Breast epithelium (tissue), 4 donors: Measurements from ENCODE around the gene APBB2. TPM values are rescaled to one million over a fixed set of nuclear protein-coding genes. Genes with fewer than 3 reads are reported as not detected.

Source experiments
- DNase-seq, 2 donors: peaks; one replicate each; pipeline ENCODE4 v3.0.0-alpha.2; 2019; ENCODE audit warnings: low spot score in 2 of 2
- H3K27ac ChIP-seq, 2 donors: fragments of 200-600 bp; sonication (generic) in 1 of 2; one replicate each; pipeline ENCODE4 v1.5.1; 2016 to 2019; ENCODE audit warnings: mild to moderate bottlenecking in 1 of 2
- H3K27me3 ChIP-seq, 2 donors: fragments of 200-600 bp; sonication (generic) in 1 of 2; one replicate each; pipeline versions ENCODE4 v1.5.1 to v1.6.0; 2017 to 2019; ENCODE audit warnings: control low read depth in 1 of 2, mild to moderate bottlenecking in 1 of 2
- H3K36me3 ChIP-seq: fragments of 200-600 bp; one replicate; pipeline ENCODE4 v1.5.1; 2019
- H3K4me1 ChIP-seq, 2 donors: fragments of 200-600 bp; sonication (generic); one replicate each; pipeline ENCODE4 v1.5.1; 2016 to 2019; ENCODE audit warnings: control low read depth in 1 of 2
- H3K4me3 ChIP-seq, 3 donors: fragments of 200-600 bp; sonication (generic); 1 replicate in 2 of 3; 2 replicates in 1 of 3; pipeline ENCODE4 v1.5.1; 2016 to 2019; ENCODE audit warnings: mild to moderate bottlenecking in 3 of 3, moderate library complexity in 2 of 3
- H3K9me3 ChIP-seq, 2 donors: fragments of 200-600 bp; sonication (generic) in 1 of 2; one replicate each; pipeline ENCODE4 v1.5.1; 2016 to 2019; ENCODE audit warnings: control low read depth in 1 of 2
- CTCF ChIP-seq, 3 donors: fragments of 450-650 bp; IDR thresholded peaks; one replicate each; pipeline ENCODE4 v1.5.1; 2016 to 2017; ENCODE audit warnings: antibody characterized with exemption in 3 of 3, mild to moderate bottlenecking in 3 of 3, moderate library complexity in 3 of 3
- POLR2A ChIP-seq: fragments of 450-650 bp; IDR thresholded peaks from one replicate; pipeline ENCODE4 v1.6.1; 2016; ENCODE audit warnings: antibody characterized with exemption, mild to moderate bottlenecking, moderate library complexity
- POLR2AphosphoS5 ChIP-seq, 3 donors: sonication (generic); formaldehyde crosslinking; IDR thresholded peaks; one replicate each; pipeline ENCODE4 v1.6.1; 2017; ENCODE audit warnings: antibody characterized with exemption in 3 of 3
- intact Hi-C: fragments of 100-400 bp; cut with DNase I; formaldehyde crosslinking; loops from one replicate; pipeline ENCODE4 v1.15.1; 2023; ENCODE audit warnings: low total_unique reads
- total RNA-seq, 3 donors: library from RNA; depleted of rRNA; stranded (reverse); fragments of >200 nt; gene quantifications; one replicate each; pipeline ENCODE4 v1.1.0, GENCODE V29; 2016

APBB2 gene
- total RNA-seq, 3 donors from 2014 or later: 87.4 to 192 (median 153) TPM

- Histone ChIP-seq H3K27ac (peak overlapping the region in 1 of 2 donors; percentile 71), H3K36me3 (no peaks in the 10 kb centered on the region), H3K27me3 (no peaks in the 10 kb centered on the region), H3K4me3 (no peak overlapping the region), H3K9me3 (no peaks in the 10 kb centered on the region), H3K4me1 (no peaks in the 10 kb centered on the region)
- TF ChIP-seq POLR2AphosphoS5 (IDR thresholded peaks at IDR 0.05) (no peak), CTCF (IDR thresholded peaks at IDR 0.05) (no peak), POLR2A (no peak)
- intact Hi-C loops: no loop called here
- no peak for DNase-seq
Measured at GRCh38 chr4:41129128-41129754, 85.1 kb downstream of the APBB2 start.

GRCh38 chr4:41125558-41126311 lies 88.6 kb downstream of the APBB2 start:
- Histone ChIP-seq H3K4me1 (peaks cover 0 to 9% of the 10 kb centered on the region in 2 donors), H3K27ac (peak overlapping the region in 1 of 2 donors; percentile 35), H3K27me3 (no peaks in the 10 kb centered on the region), H3K4me3 (no peak overlapping the region), H3K36me3 (no peaks in the 10 kb centered on the region), H3K9me3 (no peaks in the 10 kb centered on the region)
- DNase-seq: no peak
- TF ChIP-seq CTCF (IDR thresholded peaks at IDR 0.05): no peak
- no peak for TF ChIP-seq POLR2A
- no peak for TF ChIP-seq POLR2AphosphoS5 (IDR thresholded peaks at IDR 0.05)
- intact Hi-C loops: no loop called here

GRCh38 chr4:41124916-41125548 lies 89.3 kb downstream of the APBB2 start:
- TF ChIP-seq POLR2AphosphoS5 (IDR thresholded peaks at IDR 0.05) (no peak), POLR2A (no peak), CTCF (IDR thresholded peaks at IDR 0.05) (no peak)
- DNase-seq: no peak
- no peaks in the 10 kb centered on the region for H3K9me3 ChIP-seq
- no peak overlapping the region for H3K27ac ChIP-seq
- H3K4me1 ChIP-seq: peaks cover 0 to 14% of the 10 kb centered on the region in 2 donors
- H3K4me3 ChIP-seq: no peak overlapping the region
- intact Hi-C loops: no loop called here
- H3K27me3 ChIP-seq: no peaks in the 10 kb centered on the region
- H3K36me3 ChIP-seq: no peaks in the 10 kb centered on the region

- H3K4me1 ChIP-seq: peaks cover 0 to 20% of the 10 kb centered on the region in 2 donors
- intact Hi-C loops: no loop called here
- H3K36me3 ChIP-seq: no peaks in the 10 kb centered on the region
- H3K4me3 ChIP-seq: no peak overlapping the region
- no peaks in the 10 kb centered on the region for H3K9me3 ChIP-seq
- no peaks in the 10 kb centered on the region for H3K27me3 ChIP-seq
- no peak for DNase-seq
- no peak overlapping the region for H3K27ac ChIP-seq
- TF ChIP-seq POLR2AphosphoS5 (IDR thresholded peaks at IDR 0.05) (no peak), POLR2A (no peak), CTCF (IDR thresholded peaks at IDR 0.05) (no peak)
Measured at GRCh38 chr4:41122775-41123174, 91.6 kb downstream of the APBB2 start.

GRCh38 chr4:41122309-41122708 lies 92.0 kb downstream of the APBB2 start:
- no peaks in the 10 kb centered on the region for H3K36me3 ChIP-seq
- H3K27ac ChIP-seq: no peak overlapping the region
- peaks cover 0 to 20% of the 10 kb centered on the region in 2 donors for H3K4me1 ChIP-seq
- intact Hi-C loops: no loop called here
- no peaks in the 10 kb centered on the region for H3K27me3 ChIP-seq
- no peak for TF ChIP-seq POLR2A
- no peak for TF ChIP-seq CTCF (IDR thresholded peaks at IDR 0.05)
- no peak for TF ChIP-seq POLR2AphosphoS5 (IDR thresholded peaks at IDR 0.05)
- no peak overlapping the region for H3K4me3 ChIP-seq
- H3K9me3 ChIP-seq: no peaks in the 10 kb centered on the region
- no peak for DNase-seq
